Skeletal muscle satellite cell (primary cell): ENCODE measurements around the gene ZNF260.

ENCODE experiments used
- H3K27me3 ChIP-seq: 2 replicates; pipeline ENCODE4 v1.7.0; 2013; ENCODE audit warnings: low read length; ENCODE audit not compliant: control insufficient read depth, insufficient read depth
- H3K36me3 ChIP-seq: 2 replicates; pipeline ENCODE4 v1.7.0; 2013; ENCODE audit warnings: mild to moderate bottlenecking, control low read depth, low read length; ENCODE audit not compliant: insufficient read depth
- H3K4me1 ChIP-seq: 2 replicates; pipeline ENCODE4 v1.7.0; 2013; ENCODE audit warnings: low read length; ENCODE audit not compliant: control insufficient read depth, insufficient read depth
- H3K4me2 ChIP-seq: 2 replicates; pipeline ENCODE4 v1.7.0; 2013; ENCODE audit warnings: mild to moderate bottlenecking, low read length
- H3K4me3 ChIP-seq: 2 replicates; pipeline ENCODE4 v1.7.0; 2013; ENCODE audit warnings: low read length
- H3K9ac ChIP-seq: 2 replicates; pipeline ENCODE4 v1.7.0; 2013; ENCODE audit warnings: mild to moderate bottlenecking, low read depth, low read length, moderate library complexity
- H3K9me3 ChIP-seq: replicated peaks from 2 replicates; pipeline ENCODE4 v1.7.0; 2013; ENCODE audit warnings: mild to moderate bottlenecking, control low read depth, low read length

The ZNF260 gene

DNA sequence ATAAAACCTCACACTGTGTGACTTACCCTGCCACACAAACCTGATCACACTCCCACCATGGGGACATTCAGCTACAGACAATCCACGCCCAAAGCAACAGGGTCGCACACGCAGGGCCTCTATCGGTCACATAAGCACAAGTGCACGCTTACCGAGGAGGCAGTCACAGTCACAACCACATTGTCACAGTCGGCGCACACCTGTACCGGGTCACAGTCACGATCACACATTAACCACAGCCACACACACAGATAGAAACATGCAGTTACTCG is 39.3 kb downstream of the ZNF260 start:
- Histone ChIP-seq H3K36me3 (no peaks in the 10 kb centered on the region), H3K4me2 (peak overlapping the region; percentile 92), H3K9ac (peak overlapping the region; percentile 86), H3K9me3 (no peaks in the 10 kb centered on the region), H3K4me3 (peak overlapping the region; percentile 76), H3K27me3 (no peaks in the 10 kb centered on the region), H3K4me1 (peaks cover 4% of the 10 kb centered on the region)

DNA sequence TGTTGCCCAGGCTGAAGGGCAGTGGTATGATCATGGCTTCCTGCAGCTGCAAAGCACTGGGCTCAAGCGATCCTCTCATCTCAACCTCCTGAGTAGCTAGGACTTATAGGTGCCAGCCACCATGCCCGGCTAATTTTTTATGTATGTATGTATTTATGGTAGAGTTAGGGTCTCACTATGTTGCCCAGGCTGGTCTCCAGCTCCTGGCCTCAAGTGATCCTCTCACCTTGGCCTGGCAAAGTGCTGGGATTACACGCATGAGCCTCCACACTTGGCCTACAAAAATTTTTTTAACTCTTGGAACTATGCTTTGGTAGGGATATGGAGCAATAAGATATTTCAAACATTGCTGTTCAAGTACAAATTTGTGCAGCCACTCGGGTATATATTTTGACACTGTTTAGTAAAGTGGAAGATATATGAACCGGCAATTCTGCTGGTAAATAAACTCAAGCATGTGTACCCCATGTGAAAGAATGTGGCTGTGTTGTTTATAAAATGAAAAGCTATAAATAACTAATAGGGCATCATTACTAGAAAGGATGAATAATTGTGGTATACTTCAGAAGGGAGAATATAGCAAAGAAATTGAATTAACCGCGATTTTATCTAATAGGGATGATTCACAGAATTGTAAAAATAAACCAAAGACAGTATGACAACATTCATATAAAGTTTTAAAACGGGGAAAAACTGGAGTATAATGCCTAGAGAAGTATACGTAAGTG is 39.8 kb downstream of the ZNF260 start:
- Histone ChIP-seq H3K4me2 (peak overlapping the region; percentile 92), H3K27me3 (no peaks in the 10 kb centered on the region), H3K4me1 (peaks cover 4% of the 10 kb centered on the region), H3K36me3 (no peaks in the 10 kb centered on the region), H3K4me3 (peak overlapping the region; percentile 76), H3K9ac (peak overlapping the region; percentile 86), H3K9me3 (no peaks in the 10 kb centered on the region)

DNA sequence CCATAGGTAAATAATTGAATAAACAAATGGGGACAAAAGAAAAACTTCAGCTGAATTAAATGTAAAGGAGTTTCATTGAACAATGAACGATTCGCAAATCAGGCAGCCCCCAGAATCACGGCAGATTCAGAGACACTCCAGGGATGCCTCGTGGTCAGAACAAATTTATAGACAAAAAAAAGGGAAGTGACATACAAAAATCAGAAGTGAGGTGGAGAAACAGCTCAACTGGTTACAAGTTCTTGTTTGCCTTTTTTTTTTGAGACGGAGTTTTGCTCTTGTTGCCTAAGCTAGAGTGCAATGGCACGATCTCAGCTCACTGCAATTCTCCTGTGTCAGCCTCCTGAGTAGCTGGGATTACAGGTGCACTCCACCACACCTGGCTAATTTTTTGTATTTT is 44.4 kb downstream of the ZNF260 start:
- Histone ChIP-seq H3K4me3 (no peak overlapping the region), H3K36me3 (no peaks in the 10 kb centered on the region), H3K27me3 (no peaks in the 10 kb centered on the region), H3K4me2 (no peak overlapping the region), H3K9ac (no peak overlapping the region), H3K9me3 (no peaks in the 10 kb centered on the region), H3K4me1 (peaks cover 4% of the 10 kb centered on the region)

DNA sequence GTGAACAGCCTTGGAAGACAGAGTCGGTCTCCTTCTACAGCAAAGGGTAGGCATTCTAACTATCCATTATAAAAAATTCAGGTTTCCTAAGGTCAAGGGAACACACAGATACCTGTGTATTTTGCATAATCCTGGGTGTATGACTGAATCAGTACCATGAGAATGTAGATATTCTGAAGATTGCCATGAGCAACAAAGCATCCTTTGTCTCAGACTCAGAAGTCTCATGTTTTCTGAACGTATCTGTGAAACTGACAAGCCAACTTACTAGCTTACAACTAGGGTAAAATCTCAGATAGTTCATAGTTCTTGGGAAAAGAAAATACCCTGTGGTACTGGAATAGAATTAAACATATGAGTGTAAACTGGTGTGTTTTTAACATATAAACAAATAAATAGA is 45.2 kb downstream of the ZNF260 start:
- Histone ChIP-seq H3K27me3 (no peaks in the 10 kb centered on the region), H3K4me2 (no peak overlapping the region), H3K36me3 (no peaks in the 10 kb centered on the region), H3K4me3 (no peak overlapping the region), H3K4me1 (no peaks in the 10 kb centered on the region), H3K9me3 (no peaks in the 10 kb centered on the region), H3K9ac (no peak overlapping the region)
